Measurements from ENCODE around the gene AKR7A2.
A peak's percentile ranks its signal among the peaks of the same experiment; 100 is the strongest.
"Not testable (repeated sequence)": the region's sequence is repeated elsewhere in the genome, so short reads cannot be mapped to it uniquely, and the experiment has no call there.

AKR7A2 gene

GRCh38 chr1:19269427-19270342 is 42.3 kb downstream of the AKR7A2 start:
- not testable (repeated sequence) for H3K9ac ChIP-seq (ENCODE audit: low read length in 5 of 5); H3K4me3 ChIP-seq (ENCODE audit: low read depth in 1 of 5, low read length in 5 of 5); H3K27me3 ChIP-seq (ENCODE audit: control insufficient read depth in 5 of 5, insufficient read depth in 4 of 5, low read length in 5 of 5); H3K4me1 ChIP-seq (ENCODE audit: control insufficient read depth in 5 of 5, insufficient read depth in 5 of 5, low read length in 5 of 5); H3K36me3 ChIP-seq (ENCODE audit: control insufficient read depth in 5 of 5, insufficient read depth in 5 of 5, low read length in 5 of 5); H3K27ac ChIP-seq (ENCODE audit: low read depth, low read length); H3K9me3 ChIP-seq (ENCODE audit: control insufficient read depth in 5 of 5, low read length in 5 of 5)

GRCh38 chr1:19268445-19268844 is 43.5 kb downstream of the AKR7A2 start:
- no peaks in the 10 kb centered on the region for H3K9me3 ChIP-seq (ENCODE audit: control insufficient read depth in 5 of 5, low read length in 5 of 5)
- no peak overlapping the region for H3K4me3 ChIP-seq (ENCODE audit: low read depth in 1 of 5, low read length in 5 of 5)
- H3K27ac ChIP-seq (ENCODE audit: low read depth, low read length): no peak overlapping the region
- H3K4me1 ChIP-seq (ENCODE audit: control insufficient read depth in 5 of 5, insufficient read depth in 5 of 5, low read length in 5 of 5): no peaks in the 10 kb centered on the region
- no peak overlapping the region for H3K9ac ChIP-seq (ENCODE audit: low read length in 5 of 5)
- peaks cover 0 to 5% (median 0%) of the 10 kb centered on the region in 5 donors for H3K36me3 ChIP-seq (ENCODE audit: control insufficient read depth in 5 of 5, insufficient read depth in 5 of 5, low read length in 5 of 5)
- H3K27me3 ChIP-seq (ENCODE audit: control insufficient read depth in 5 of 5, insufficient read depth in 4 of 5, low read length in 5 of 5): peaks cover 0 to under 1% (median 0%) of the 10 kb centered on the region in 5 donors

GRCh38 chr1:19262744-19263143 is 49.2 kb downstream of the AKR7A2 start:
- no peaks in the 10 kb centered on the region for H3K9me3 ChIP-seq (ENCODE audit: control insufficient read depth in 5 of 5, low read length in 5 of 5)
- H3K36me3 ChIP-seq (ENCODE audit: control insufficient read depth in 5 of 5, insufficient read depth in 5 of 5, low read length in 5 of 5): peaks cover 0 to 33% (median 29%) of the 10 kb centered on the region in 5 donors

GRCh38 chr1:19262047-19262446 is 49.9 kb downstream of the AKR7A2 start:
- H3K4me1 ChIP-seq (ENCODE audit: control insufficient read depth in 5 of 5, insufficient read depth in 5 of 5, low read length in 5 of 5): peaks cover 0 to 9% (median 0%) of the 10 kb centered on the region in 5 donors
- H3K27me3 ChIP-seq (ENCODE audit: control insufficient read depth in 5 of 5, insufficient read depth in 4 of 5, low read length in 5 of 5): no peaks in the 10 kb centered on the region
- H3K9me3 ChIP-seq (ENCODE audit: control insufficient read depth in 5 of 5, low read length in 5 of 5): no peaks in the 10 kb centered on the region
- H3K36me3 ChIP-seq (ENCODE audit: control insufficient read depth in 5 of 5, insufficient read depth in 5 of 5, low read length in 5 of 5): peaks cover 0 to 40% (median 36%) of the 10 kb centered on the region in 5 donors
- no peak overlapping the region for H3K9ac ChIP-seq (ENCODE audit: low read length in 5 of 5)
- no peak overlapping the region for H3K4me3 ChIP-seq (ENCODE audit: low read depth in 1 of 5, low read length in 5 of 5)
- H3K27ac ChIP-seq (ENCODE audit: low read depth, low read length): no peak overlapping the region

More at GRCh38 chr1:19262744-19263143, 49.2 kb downstream of the AKR7A2 start:
- no peak overlapping the region for H3K27ac ChIP-seq (ENCODE audit: low read depth, low read length)
- H3K4me3 ChIP-seq (ENCODE audit: low read depth in 1 of 5, low read length in 5 of 5): no peak overlapping the region
- peaks cover 0 to 2% (median 0%) of the 10 kb centered on the region in 5 donors for H3K4me1 ChIP-seq (ENCODE audit: control insufficient read depth in 5 of 5, insufficient read depth in 5 of 5, low read length in 5 of 5)
- no peaks in the 10 kb centered on the region for H3K27me3 ChIP-seq (ENCODE audit: control insufficient read depth in 5 of 5, insufficient read depth in 4 of 5, low read length in 5 of 5)
- no peak overlapping the region for H3K9ac ChIP-seq (ENCODE audit: low read length in 5 of 5)

GRCh38 chr1:19260211-19261138 is 51.5 kb downstream of the AKR7A2 start:
- no peak overlapping the region for H3K9ac ChIP-seq (ENCODE audit: low read length in 5 of 5)
- H3K4me3 ChIP-seq (ENCODE audit: low read depth in 1 of 5, low read length in 5 of 5): no peak overlapping the region
- H3K27me3 ChIP-seq (ENCODE audit: control insufficient read depth in 5 of 5, insufficient read depth in 4 of 5, low read length in 5 of 5): no peaks in the 10 kb centered on the region
- H3K4me1 ChIP-seq (ENCODE audit: control insufficient read depth in 5 of 5, insufficient read depth in 5 of 5, low read length in 5 of 5): peaks cover 0 to 15% (median 0%) of the 10 kb centered on the region in 5 donors
- no peaks in the 10 kb centered on the region for H3K9me3 ChIP-seq (ENCODE audit: control insufficient read depth in 5 of 5, low read length in 5 of 5)
- no peak overlapping the region for H3K27ac ChIP-seq (ENCODE audit: low read depth, low read length)
- H3K36me3 ChIP-seq (ENCODE audit: control insufficient read depth in 5 of 5, insufficient read depth in 5 of 5, low read length in 5 of 5): peaks cover 0 to 55% (median 49%) of the 10 kb centered on the region in 5 donors

- peaks cover 0 to 62% (median 51%) of the 10 kb centered on the region in 5 donors for H3K36me3 ChIP-seq (ENCODE audit: control insufficient read depth in 5 of 5, insufficient read depth in 5 of 5, low read length in 5 of 5)
- no peaks in the 10 kb centered on the region for H3K27me3 ChIP-seq (ENCODE audit: control insufficient read depth in 5 of 5, insufficient read depth in 4 of 5, low read length in 5 of 5)
- no peaks in the 10 kb centered on the region for H3K9me3 ChIP-seq (ENCODE audit: control insufficient read depth in 5 of 5, low read length in 5 of 5)
- no peak overlapping the region for H3K27ac ChIP-seq (ENCODE audit: low read depth, low read length)
- H3K4me3 ChIP-seq (ENCODE audit: low read depth in 1 of 5, low read length in 5 of 5): no peak overlapping the region
- peaks cover 0 to 21% (median 3%) of the 10 kb centered on the region in 5 donors for H3K4me1 ChIP-seq (ENCODE audit: control insufficient read depth in 5 of 5, insufficient read depth in 5 of 5, low read length in 5 of 5)
- H3K9ac ChIP-seq (ENCODE audit: low read length in 5 of 5): no peak overlapping the region
Observed at GRCh38 chr1:19258353-19258752, 53.6 kb downstream of the AKR7A2 start.

- Histone ChIP-seq H3K27ac (ENCODE audit: low read depth, low read length) (no peak overlapping the region), H3K36me3 (ENCODE audit: control insufficient read depth in 5 of 5, insufficient read depth in 5 of 5, low read length in 5 of 5) (peaks cover 0 to 62% (median 51%) of the 10 kb centered on the region in 5 donors), H3K9ac (ENCODE audit: low read length in 5 of 5) (peak overlapping the region in 1 of 5 donors; percentile 38), H3K4me1 (ENCODE audit: control insufficient read depth in 5 of 5, insufficient read depth in 5 of 5, low read length in 5 of 5) (peaks cover 0 to 31% (median 13%) of the 10 kb centered on the region in 5 donors), H3K27me3 (ENCODE audit: control insufficient read depth in 5 of 5, insufficient read depth in 4 of 5, low read length in 5 of 5) (no peaks in the 10 kb centered on the region), H3K4me3 (ENCODE audit: low read depth in 1 of 5, low read length in 5 of 5) (no peak overlapping the region), H3K9me3 (ENCODE audit: control insufficient read depth in 5 of 5, low read length in 5 of 5) (no peaks in the 10 kb centered on the region)
Observed at GRCh38 chr1:19257178-19257914, 54.6 kb downstream of the AKR7A2 start.

- Histone ChIP-seq H3K4me1 (ENCODE audit: control insufficient read depth in 5 of 5, insufficient read depth in 5 of 5, low read length in 5 of 5) (peaks cover 0 to 39% (median 21%) of the 10 kb centered on the region in 5 donors), H3K36me3 (ENCODE audit: control insufficient read depth in 5 of 5, insufficient read depth in 5 of 5, low read length in 5 of 5) (peaks cover 0 to 62% (median 51%) of the 10 kb centered on the region in 5 donors)
Observed at GRCh38 chr1:19256301-19256700, 55.6 kb downstream of the AKR7A2 start.

GRCh38 chr1:19255288-19255687 is 56.7 kb downstream of the AKR7A2 start:
- Histone ChIP-seq H3K4me1 (ENCODE audit: control insufficient read depth in 5 of 5, insufficient read depth in 5 of 5, low read length in 5 of 5) (peaks cover 3 to 47% (median 31%) of the 10 kb centered on the region in 5 donors), H3K4me3 (ENCODE audit: low read depth in 1 of 5, low read length in 5 of 5) (no peak overlapping the region), H3K9ac (ENCODE audit: low read length in 5 of 5) (no peak overlapping the region), H3K27ac (ENCODE audit: low read depth, low read length) (no peak overlapping the region), H3K36me3 (ENCODE audit: control insufficient read depth in 5 of 5, insufficient read depth in 5 of 5, low read length in 5 of 5) (peaks cover 0 to 55% (median 47%) of the 10 kb centered on the region in 5 donors), H3K9me3 (ENCODE audit: control insufficient read depth in 5 of 5, low read length in 5 of 5) (no peaks in the 10 kb centered on the region), H3K27me3 (ENCODE audit: control insufficient read depth in 5 of 5, insufficient read depth in 4 of 5, low read length in 5 of 5) (no peaks in the 10 kb centered on the region)

More at GRCh38 chr1:19256301-19256700, 55.6 kb downstream of the AKR7A2 start:
- H3K4me3 ChIP-seq (ENCODE audit: low read depth in 1 of 5, low read length in 5 of 5); H3K9me3 ChIP-seq (ENCODE audit: control insufficient read depth in 5 of 5, low read length in 5 of 5); H3K9ac ChIP-seq (ENCODE audit: low read length in 5 of 5); H3K27ac ChIP-seq (ENCODE audit: low read depth, low read length); H3K27me3 ChIP-seq (ENCODE audit: control insufficient read depth in 5 of 5, insufficient read depth in 4 of 5, low read length in 5 of 5): not testable (repeated sequence)
